IMR-90 (cell line): ENCODE data around the gene DBF4B. TPM values are rescaled to one million over a fixed set of nuclear protein-coding genes. Genes with fewer than 3 reads are reported as not detected.

Source experiments
- BHLHE40 ChIP-seq: fragments of 150-350 bp; IDR thresholded peaks from 2 replicates; pipeline ENCODE4 v1.6.1; 2016; ENCODE audit warnings: mild to moderate bottlenecking, low read depth, low read length
- CTCF ChIP-seq: conservative IDR thresholded peaks from 2 replicates; pipeline ENCODE4 v1.5.1; 2012; ENCODE audit warnings: mild to moderate bottlenecking, low read depth, low read length, improper control_type of control experiment
- MAFK ChIP-seq: IDR thresholded peaks from 2 replicates; pipeline ENCODE4 v1.6.1; 2012; ENCODE audit warnings: low read depth, low read length, improper control_type of control experiment
- MXI1 ChIP-seq: IDR thresholded peaks from 2 replicates; pipeline ENCODE4 v1.6.1; 2012; ENCODE audit warnings: low read depth, mild to moderate bottlenecking, low read length, moderate library complexity, borderline replicate concordance
- POLR2A ChIP-seq: IDR thresholded peaks from 2 replicates; pipeline ENCODE4 v1.6.1; 2012; ENCODE audit warnings: mild to moderate bottlenecking, low read depth, low read length
- RAD21 ChIP-seq: IDR thresholded peaks from 2 replicates; pipeline ENCODE4 v1.6.1; 2012; ENCODE audit warnings: low read length, improper control_type of control experiment
- RCOR1 ChIP-seq: IDR thresholded peaks from 2 replicates; pipeline ENCODE4 v1.6.1; 2012; ENCODE audit warnings: mild to moderate bottlenecking, low read length, improper control_type of control experiment; ENCODE audit not compliant: insufficient replicate concordance
- RFX5 ChIP-seq: IDR thresholded peaks from 2 replicates; pipeline ENCODE4 v1.8.0; 2012; ENCODE audit warnings: low read depth, mild to moderate bottlenecking, low read length, moderate library complexity
- SMC3 ChIP-seq: fragments of 150-350 bp; IDR thresholded peaks from 2 replicates; pipeline ENCODE4 v1.6.1; 2016; ENCODE audit warnings: low read depth, mild to moderate bottlenecking, antibody characterized with exemption, low read length, moderate library complexity
- polyA plus RNA-seq, 3 experiments: library from polyadenylated mRNA; depleted of rRNA; stranded (reverse); fragments of >200 nt; gene quantifications; 2 replicates each; pipeline ENCODE4 v1.2.3, GENCODE V29; 2012; ENCODE audit warnings: low replicate concordance in 1 of 3
- total RNA-seq: library from RNA; depleted of rRNA; stranded (reverse); fragments of >200 nt; gene quantifications from 2 replicates; pipeline ENCODE4 v1.2.3, GENCODE V29; 2012

The DBF4B gene
- total and polyA plus RNA-seq, 2 of the 4 experiments (the other 2 are of a cell fraction), result 3.6 to 10.2 TPM

GRCh38 chr17:44794851-44795413 is 86.5 kb downstream of the DBF4B start (continued):
- TF ChIP-seq CTCF (no peak), SMC3 (no peak), RFX5 (no peak), RAD21 (no peak), POLR2A (no peak), MAFK (peak; percentile 74), RCOR1 (peak; percentile 7), BHLHE40 (peak; percentile 85), MXI1 (no peak)
